Fibroblast of lung (primary cell): Measurements from ENCODE around the gene DHDH. TPM values are rescaled to one million over a fixed set of nuclear protein-coding genes. Genes with fewer than 3 reads are reported as not detected.

Experiments used
- DNase-seq, 2 donors: peaks; one replicate each; pipeline versions ENCODE4 v3.0.0 to v3.0.0-alpha.2; 2010; ENCODE audit warnings: low read depth in 2 of 2
- H2AFZ ChIP-seq: 2 replicates; pipeline ENCODE4 v1.5.1; 2012; ENCODE audit warnings: low read length, control low read depth, inconsistent platforms
- H3K27ac ChIP-seq: 2 replicates; pipeline ENCODE4 v1.5.1; 2011; ENCODE audit warnings: low read length, control low read depth; ENCODE audit not compliant: insufficient read depth
- H3K27me3 ChIP-seq: 2 replicates; pipeline ENCODE4 v1.5.1; 2011; ENCODE audit warnings: mild to moderate bottlenecking, low read length; ENCODE audit not compliant: control insufficient read depth, insufficient read depth
- H3K36me3 ChIP-seq: 2 replicates; pipeline ENCODE4 v1.5.1; 2011; ENCODE audit warnings: low read length; ENCODE audit not compliant: control insufficient read depth, insufficient read depth
- H3K4me1 ChIP-seq: 2 replicates; pipeline ENCODE4 v1.5.1; 2011; ENCODE audit warnings: low read length; ENCODE audit not compliant: control insufficient read depth, insufficient read depth; ENCODE audit errors: extremely low read depth
- H3K4me2 ChIP-seq: 2 replicates; pipeline ENCODE4 v1.5.1; 2011; ENCODE audit warnings: low read length, control low read depth; ENCODE audit not compliant: insufficient read depth; ENCODE audit errors: extremely low read depth
- H3K4me3 ChIP-seq, 4 experiments: fragments of 200-600 bp in 1 of 4; sonication (generic) in 1 of 4; replicated peaks in 1 of 4; 2 replicates each; pipeline ENCODE4 v1.5.1; 2011 to 2016; ENCODE audit warnings: low read length in 4 of 4, low read depth in 3 of 4, mild to moderate bottlenecking in 3 of 4, control low read depth in 2 of 4, inconsistent platforms in 1 of 4, mixed read lengths in 1 of 4; ENCODE audit not compliant: insufficient read depth in 1 of 4; ENCODE audit errors: control extremely low read depth in 1 of 4
- H3K79me2 ChIP-seq: 2 replicates; pipeline ENCODE4 v1.5.1; 2012; ENCODE audit warnings: mild to moderate bottlenecking, low read length, inconsistent platforms; ENCODE audit not compliant: control insufficient read depth, insufficient read depth
- H3K9ac ChIP-seq: 2 replicates; pipeline ENCODE4 v1.5.1; 2011; ENCODE audit warnings: mild to moderate bottlenecking, low read length, control low read depth; ENCODE audit not compliant: insufficient read depth
- H3K9me3 ChIP-seq: 2 replicates; pipeline ENCODE4 v1.5.1; 2012; ENCODE audit warnings: low read depth, low read length; ENCODE audit not compliant: control insufficient read depth, insufficient read depth
- H4K20me1 ChIP-seq: 2 replicates; pipeline ENCODE4 v1.5.1; 2011; ENCODE audit warnings: low read length; ENCODE audit not compliant: control insufficient read depth, insufficient read depth; ENCODE audit errors: extremely low read depth
- EZH2 ChIP-seq: IDR thresholded peaks from 2 replicates; pipeline ENCODE4 v1.5.1; 2012; ENCODE audit warnings: low read length, control low read depth, mild to moderate bottlenecking; ENCODE audit errors: missing control alignments
- polyA plus RNA-seq, 2 donors: library from polyadenylated mRNA; depleted of rRNA in 1 of 2; stranded (reverse) in 1 of 2; unstranded in 1 of 2; fragments of >200 nt; gene quantifications; 2 replicates each; pipeline ENCODE4 v1.2.1, GENCODE V29; 2011 to 2012; ENCODE audit warnings: missing spikeins in 1 of 2
- total RNA-seq: library from RNA; depleted of rRNA; stranded (reverse); fragments of >200 nt; gene quantifications from 2 replicates; pipeline ENCODE4 v1.2.1, GENCODE V29; 2014
- TF ChIP-seq, protein P1 (sequence below), 2 donors: IDR thresholded peaks in 1 of 2; conservative IDR thresholded peaks in 1 of 2; 1 replicate in 1 of 2; 2 replicates in 1 of 2; pipeline ENCODE4 v1.5.1; 2011 to 2012; ENCODE audit warnings: low read length in 2 of 2, control low read depth in 1 of 2, inconsistent platforms in 1 of 2, low read depth in 1 of 2, mild to moderate bottlenecking in 1 of 2

DHDH gene
- total and polyA plus RNA-seq, 2 donors (not counting 1 experiment from before 2014, with no cell fraction given): 0.08 to 0.17 TPM

DNA sequence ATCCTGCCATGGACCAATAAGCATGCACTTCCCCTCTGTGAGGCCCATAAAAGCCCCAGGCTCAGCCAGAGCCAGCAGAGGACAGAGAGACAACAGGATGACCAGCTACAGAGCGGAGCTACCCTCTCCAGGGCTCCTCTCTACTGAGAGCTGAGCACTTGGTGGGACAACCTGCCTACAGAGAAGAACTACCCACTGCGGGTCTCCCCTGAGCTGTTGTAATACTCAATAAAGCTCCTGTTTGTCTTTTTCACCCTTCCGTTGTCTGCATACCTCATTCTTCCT lies 13.7 kb downstream of the DHDH start:
- H3K4me2 ChIP-seq: no peak overlapping the region
- H3K9ac ChIP-seq: no peak overlapping the region
- no peaks in the 10 kb centered on the region for H3K4me1 ChIP-seq
- TF ChIP-seq, protein P1, sequence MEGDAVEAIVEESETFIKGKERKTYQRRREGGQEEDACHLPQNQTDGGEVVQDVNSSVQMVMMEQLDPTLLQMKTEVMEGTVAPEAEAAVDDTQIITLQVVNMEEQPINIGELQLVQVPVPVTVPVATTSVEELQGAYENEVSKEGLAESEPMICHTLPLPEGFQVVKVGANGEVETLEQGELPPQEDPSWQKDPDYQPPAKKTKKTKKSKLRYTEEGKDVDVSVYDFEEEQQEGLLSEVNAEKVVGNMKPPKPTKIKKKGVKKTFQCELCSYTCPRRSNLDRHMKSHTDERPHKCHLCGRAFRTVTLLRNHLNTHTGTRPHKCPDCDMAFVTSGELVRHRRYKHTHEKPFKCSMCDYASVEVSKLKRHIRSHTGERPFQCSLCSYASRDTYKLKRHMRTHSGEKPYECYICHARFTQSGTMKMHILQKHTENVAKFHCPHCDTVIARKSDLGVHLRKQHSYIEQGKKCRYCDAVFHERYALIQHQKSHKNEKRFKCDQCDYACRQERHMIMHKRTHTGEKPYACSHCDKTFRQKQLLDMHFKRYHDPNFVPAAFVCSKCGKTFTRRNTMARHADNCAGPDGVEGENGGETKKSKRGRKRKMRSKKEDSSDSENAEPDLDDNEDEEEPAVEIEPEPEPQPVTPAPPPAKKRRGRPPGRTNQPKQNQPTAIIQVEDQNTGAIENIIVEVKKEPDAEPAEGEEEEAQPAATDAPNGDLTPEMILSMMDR (conservative IDR thresholded peaks at IDR 0.05 in 1 of 2, IDR thresholded peaks at IDR 0.05 in 1 of 2; ENCODE audit: low read depth in 1 of 2, low read length in 2 of 2): no peak
- no peak for TF ChIP-seq EZH2
- no peaks in the 10 kb centered on the region for H3K79me2 ChIP-seq
- DNase-seq: no peak
- H3K4me3 ChIP-seq: no peak overlapping the region
- no peaks in the 10 kb centered on the region for H4K20me1 ChIP-seq
- no peaks in the 10 kb centered on the region for H3K36me3 ChIP-seq
- no peak overlapping the region for H2AFZ ChIP-seq
- H3K27ac ChIP-seq: no peak overlapping the region
- no peaks in the 10 kb centered on the region for H3K9me3 ChIP-seq
- no peaks in the 10 kb centered on the region for H3K27me3 ChIP-seq

DNA sequence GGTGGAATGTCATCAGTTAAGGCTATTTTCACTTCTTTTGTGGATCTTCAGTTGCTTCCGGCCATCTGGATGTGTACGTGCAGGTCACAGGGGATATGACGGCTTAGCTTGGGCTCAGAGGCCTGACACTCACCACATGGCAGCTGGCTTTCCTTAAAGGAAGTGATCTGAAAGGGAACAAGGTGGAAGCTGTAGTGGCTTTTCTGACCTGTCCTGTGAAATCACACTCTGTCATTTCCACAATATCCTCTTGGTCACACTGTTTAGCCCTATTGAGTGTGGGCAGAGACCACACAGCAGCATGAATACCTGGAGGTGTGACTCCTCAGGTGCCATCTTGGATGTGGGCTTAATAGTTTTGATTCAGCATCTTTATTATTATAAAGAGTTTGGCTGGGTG lies 16.7 kb downstream of the DHDH start:
- Histone ChIP-seq H3K36me3 (no peaks in the 10 kb centered on the region), H3K4me3 (no peak overlapping the region), H4K20me1 (no peaks in the 10 kb centered on the region), H3K4me1 (peaks cover 2% of the 10 kb centered on the region), H3K79me2 (peaks cover 4% of the 10 kb centered on the region), H3K9me3 (no peaks in the 10 kb centered on the region), H3K27ac (no peak overlapping the region), H2AFZ (no peak overlapping the region), H3K9ac (no peak overlapping the region), H3K4me2 (no peak overlapping the region), H3K27me3 (no peaks in the 10 kb centered on the region)
- no peak for DNase-seq
- no peak for TF ChIP-seq EZH2
- TF ChIP-seq, protein P1 (conservative IDR thresholded peaks at IDR 0.05 in 1 of 2, IDR thresholded peaks at IDR 0.05 in 1 of 2; ENCODE audit: low read depth in 1 of 2, low read length in 2 of 2): no peak

DNA sequence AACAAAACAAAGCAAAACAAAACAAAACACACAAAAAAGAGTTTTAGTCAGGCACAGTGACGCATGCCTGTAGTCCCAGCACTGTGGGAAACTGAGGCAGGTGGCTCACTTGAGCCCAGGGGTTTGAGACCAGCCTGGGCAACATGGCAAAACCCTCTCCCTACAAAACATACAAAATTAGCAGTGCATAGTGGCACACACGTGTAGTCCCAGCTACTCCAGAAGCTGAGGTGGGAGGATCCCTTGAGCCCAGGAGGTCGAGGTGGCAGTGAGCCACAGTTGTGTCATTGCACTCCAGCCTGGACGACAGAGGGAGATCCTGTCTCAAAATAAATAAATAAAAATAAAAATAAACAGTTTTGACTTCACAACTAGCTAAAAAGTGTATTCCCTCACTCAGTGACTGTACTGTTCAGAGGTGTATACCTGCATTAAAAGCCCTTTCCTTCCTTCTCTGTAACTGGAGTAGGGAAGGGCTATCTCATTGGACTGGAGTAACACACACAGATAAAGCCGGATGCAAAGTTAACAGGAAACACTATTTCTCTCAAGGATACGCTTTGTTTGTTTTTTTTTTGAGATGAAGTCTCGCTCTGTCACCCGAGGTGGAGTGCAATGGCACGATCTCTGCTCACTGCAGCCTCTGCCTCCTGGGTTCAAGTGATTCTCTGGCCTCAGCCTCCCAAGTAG lies 17.5 kb downstream of the DHDH start:
- H3K36me3 ChIP-seq: peaks cover 4% of the 10 kb centered on the region
- no peaks in the 10 kb centered on the region for H3K9me3 ChIP-seq
- peaks cover 7% of the 10 kb centered on the region for H3K4me1 ChIP-seq
- H3K4me3 ChIP-seq: no peak overlapping the region
- TF ChIP-seq, protein P1 (conservative IDR thresholded peaks at IDR 0.05 in 1 of 2, IDR thresholded peaks at IDR 0.05 in 1 of 2; ENCODE audit: low read depth in 1 of 2, low read length in 2 of 2): no peak
- TF ChIP-seq EZH2: no peak
- peaks cover 12% of the 10 kb centered on the region for H3K79me2 ChIP-seq
- H3K27ac ChIP-seq: no peak overlapping the region
- DNase-seq: no peak
- no peak overlapping the region for H2AFZ ChIP-seq
- H3K4me2 ChIP-seq: no peak overlapping the region
- no peaks in the 10 kb centered on the region for H4K20me1 ChIP-seq
- no peak overlapping the region for H3K9ac ChIP-seq
- H3K27me3 ChIP-seq: no peaks in the 10 kb centered on the region
